Upper lobe of left lung (tissue), 4 donors: ENCODE measurements around the gene BAZ1B.

ENCODE experiments used
- CTCF ChIP-seq, 6 experiments: fragments of 450-650 bp in 4 of 6; fragments of 200-600 bp in 2 of 6; sonication (generic) in 2 of 6; IDR thresholded peaks; one replicate each; pipeline ENCODE4 v1.5.1; 2016 to 2019; ENCODE audit warnings: antibody characterized with exemption in 6 of 6
- EP300 ChIP-seq, 4 donors: sonication (generic); formaldehyde crosslinking; IDR thresholded peaks; one replicate each; pipeline ENCODE4 v1.5.1; 2017; ENCODE audit warnings: antibody characterized with exemption in 4 of 4, control low read depth in 2 of 4
- POLR2A ChIP-seq, 4 donors: fragments of 450-650 bp; IDR thresholded peaks; one replicate each; pipeline ENCODE4 v1.5.1; 2016 to 2017; ENCODE audit warnings: antibody characterized with exemption in 4 of 4, mild to moderate bottlenecking in 2 of 4

DNA sequence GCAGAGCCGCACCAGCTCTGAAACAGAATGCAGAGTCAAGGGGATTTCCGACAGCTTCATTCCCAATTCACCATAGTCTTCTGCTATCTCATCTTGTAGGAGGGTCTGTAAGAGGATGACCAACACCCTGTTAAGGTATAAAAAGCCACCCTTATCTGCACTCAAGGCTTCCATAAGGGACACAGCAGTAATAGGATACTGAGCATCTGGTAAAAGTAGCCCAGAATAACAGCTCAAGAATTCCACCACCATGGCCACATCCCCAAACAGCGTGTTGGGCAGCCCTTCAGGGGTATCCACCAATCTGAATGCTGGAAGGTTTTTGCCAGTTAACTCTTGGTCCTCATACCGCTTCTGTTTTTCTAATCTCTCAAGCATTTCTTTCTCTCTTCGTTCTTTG is 44.7 kb downstream of the BAZ1B start:
- TF ChIP-seq CTCF (IDR thresholded peaks at IDR 0.05) = no peak
- TF ChIP-seq EP300 (IDR thresholded peaks at IDR 0.05) = no peak
- no peak for TF ChIP-seq POLR2A (IDR thresholded peaks at IDR 0.05)
